Left lung (tissue), 10 donors: Measurements from ENCODE around the gene BCKDK. TPM values are rescaled to one million over a fixed set of nuclear protein-coding genes. Genes with fewer than 3 reads are reported as not detected.

Experiments
- ATAC-seq: fragments of 200-7000 bp; cut with Tn5 transposase; one replicate; pipeline ENCODE4 v1.9.1; 2020; ENCODE audit warnings: moderate library complexity
- DNase-seq, 4 donors: peaks; one replicate each; pipeline ENCODE4 v3.0.0-alpha.2; 2013 to 2020
- H3K27ac ChIP-seq, 2 donors: fragments of 200-600 bp; sonication (generic) in 1 of 2; one replicate each; pipeline versions ENCODE4 v1.5.0 to v1.8.0; 2020 to 2021
- H3K27me3 ChIP-seq, 2 donors: fragments of 200-600 bp; sonication (generic) in 1 of 2; one replicate each; pipeline versions ENCODE4 v1.5.0 to v1.8.0; 2020 to 2021
- H3K36me3 ChIP-seq, 2 donors: fragments of 200-600 bp; sonication (generic) in 1 of 2; one replicate each; pipeline versions ENCODE4 v1.5.0 to v1.8.0; 2020 to 2021
- H3K4me1 ChIP-seq, 2 donors: fragments of 200-600 bp; one replicate each; pipeline ENCODE4 v1.8.0; 2021
- H3K4me3 ChIP-seq, 2 donors: fragments of 200-600 bp; sonication (generic) in 1 of 2; one replicate each; pipeline versions ENCODE4 v1.5.0 to v1.8.0; 2020 to 2021; ENCODE audit warnings: mild to moderate bottlenecking in 1 of 2
- H3K9me3 ChIP-seq, 2 donors: fragments of 200-600 bp; sonication (generic) in 1 of 2; one replicate each; pipeline versions ENCODE4 v1.5.0 to v1.8.0; 2020 to 2021
- intact Hi-C, 2 donors: fragments of 100-400 bp; cut with DNase I; formaldehyde crosslinking; loops; one replicate each; pipeline versions ENCODE4 v1.11.2 to v1.14.2; 2022
- polyA plus RNA-seq, 6 donors: library from polyadenylated mRNA; unstranded; fragments of 120-200 nt; gene quantifications; one replicate each; pipeline ENCODE4 v1.2.1, GENCODE V29; 2013; ENCODE audit not compliant: insufficient read length in 6 of 6
- total RNA-seq, 2 donors: library from RNA; stranded (reverse); fragmentation: NEBNext Ultra II Directional; extraction: Animal tissue kit (Norgen Biotek cat#: 25700); gene quantifications; one replicate each; pipeline ENCODE4 v1.2.1, GENCODE V29; 2021
- TF ChIP-seq, protein P1 (sequence below), 2 donors: fragments of 200-600 bp; sonication (generic) in 1 of 2; IDR thresholded peaks; one replicate each; pipeline versions ENCODE4 v1.5.0 to v1.8.0; 2021; ENCODE audit warnings: antibody characterized with exemption in 2 of 2
- donor health status: DM: no; HTN: yes; CAD: no.
- donor health status: DM: no; HTN: no; CAD: no.

BCKDK gene
- total and polyA plus RNA-seq, 8 donors, result 32.8 to 43.8 (median 38.9) TPM

DNA sequence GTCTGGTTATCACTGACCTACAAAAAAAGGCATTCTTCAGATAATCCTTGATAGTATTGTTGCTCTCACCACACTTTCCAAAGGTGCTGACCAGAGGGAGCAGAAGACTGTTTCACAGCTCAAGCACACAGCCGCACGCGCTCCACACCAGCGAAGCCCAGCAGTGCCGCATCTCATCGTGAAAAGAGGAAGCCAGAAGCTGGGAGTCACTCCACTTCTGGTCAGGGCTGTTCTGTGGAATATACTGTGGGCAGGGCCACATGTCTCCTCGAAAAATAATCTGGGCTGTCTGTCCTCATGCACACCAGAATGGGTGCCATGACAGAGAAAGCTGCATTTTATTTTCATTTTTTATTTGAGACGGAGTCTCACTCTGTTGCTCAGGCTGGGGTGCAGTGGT, 49.0 kb downstream of the BCKDK start:
- peaks cover 0 to 9% of the 10 kb centered on the region in 2 donors for H3K4me1 ChIP-seq
- H3K36me3 ChIP-seq, result no peaks in the 10 kb centered on the region
- ATAC-seq (peak; percentile 81), DNase-seq (peak in 2 of 4 donors; percentile 53 to 84)
- intact Hi-C loops, result loop anchor here in 1 of 2 donors (10.0 kb wide), 1 partner anchor 82 kb away; the partner anchor contains the start of genes ZNF646 and ZNF668
- TF ChIP-seq, protein P1, sequence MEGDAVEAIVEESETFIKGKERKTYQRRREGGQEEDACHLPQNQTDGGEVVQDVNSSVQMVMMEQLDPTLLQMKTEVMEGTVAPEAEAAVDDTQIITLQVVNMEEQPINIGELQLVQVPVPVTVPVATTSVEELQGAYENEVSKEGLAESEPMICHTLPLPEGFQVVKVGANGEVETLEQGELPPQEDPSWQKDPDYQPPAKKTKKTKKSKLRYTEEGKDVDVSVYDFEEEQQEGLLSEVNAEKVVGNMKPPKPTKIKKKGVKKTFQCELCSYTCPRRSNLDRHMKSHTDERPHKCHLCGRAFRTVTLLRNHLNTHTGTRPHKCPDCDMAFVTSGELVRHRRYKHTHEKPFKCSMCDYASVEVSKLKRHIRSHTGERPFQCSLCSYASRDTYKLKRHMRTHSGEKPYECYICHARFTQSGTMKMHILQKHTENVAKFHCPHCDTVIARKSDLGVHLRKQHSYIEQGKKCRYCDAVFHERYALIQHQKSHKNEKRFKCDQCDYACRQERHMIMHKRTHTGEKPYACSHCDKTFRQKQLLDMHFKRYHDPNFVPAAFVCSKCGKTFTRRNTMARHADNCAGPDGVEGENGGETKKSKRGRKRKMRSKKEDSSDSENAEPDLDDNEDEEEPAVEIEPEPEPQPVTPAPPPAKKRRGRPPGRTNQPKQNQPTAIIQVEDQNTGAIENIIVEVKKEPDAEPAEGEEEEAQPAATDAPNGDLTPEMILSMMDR (IDR thresholded peaks at IDR 0.05), result no peak
- no peaks in the 10 kb centered on the region for H3K9me3 ChIP-seq
- H3K4me3 ChIP-seq, result no peak overlapping the region
- no peak overlapping the region for H3K27ac ChIP-seq
- H3K27me3 ChIP-seq, result no peaks in the 10 kb centered on the region

Other genes with a start within 250 kb of the BCKDK start
- 10 to 100 TPM; 25.8 to 29.3 TPM for gene BCL7C, start 214.3 kb upstream of the BCKDK start, total RNA-seq
- gene BCL7C, start 214.3 kb upstream of the BCKDK start, polyA plus RNA-seq, result 10 to 100 TPM; 36.0 to 50.5 (median 46.5) TPM
- 1 to 10 TPM; 4.5 to 7.9 TPM for gene CTF1, start 211.8 kb upstream of the BCKDK start, total RNA-seq
- 10 to 100 TPM in 2 of 6 donors, 1 to 10 TPM in 4; 8.8 to 10.5 (median 9.3) TPM for gene CTF1, start 211.8 kb upstream of the BCKDK start, polyA plus RNA-seq
- 10 to 100 TPM; 11.2 to 18.7 TPM for gene FBXL19, start 184.8 kb upstream of the BCKDK start, total RNA-seq
- gene FBXL19, start 184.8 kb upstream of the BCKDK start, polyA plus RNA-seq, result 10 to 100 TPM; 13.8 to 26.8 (median 20.9) TPM
- 10 to 100 TPM; 20.7 to 23.2 TPM for gene ORAI3, start 159.3 kb upstream of the BCKDK start, total RNA-seq
- 10 to 100 TPM; 16.9 to 20.7 (median 18.6) TPM for gene ORAI3, start 159.3 kb upstream of the BCKDK start, polyA plus RNA-seq
- gene SETD1A, start 150.6 kb upstream of the BCKDK start, total RNA-seq, result 10 to 100 TPM; 12.1 to 16.4 TPM
- gene SETD1A, start 150.6 kb upstream of the BCKDK start, polyA plus RNA-seq, result 10 to 100 TPM; 14.7 to 21.5 (median 15.3) TPM
- gene HSD3B7, start 123.2 kb upstream of the BCKDK start, total RNA-seq, result 10 to 100 TPM; 25.9 to 28.4 TPM
- gene HSD3B7, start 123.2 kb upstream of the BCKDK start, polyA plus RNA-seq, result 1 to 10 TPM; 3.9 to 5.1 (median 4.5) TPM
- under 1 TPM; 0.47 to 0.50 TPM for gene STX1B, start 97.7 kb upstream of the BCKDK start, total RNA-seq
- gene STX1B, start 97.7 kb upstream of the BCKDK start, polyA plus RNA-seq, result under 1 TPM; 0.24 to 0.85 (median 0.60) TPM
- gene STX4, start 74.8 kb upstream of the BCKDK start, total RNA-seq, result 10 to 100 TPM; 65.4 to 84.8 TPM
- 10 to 100 TPM; 37.7 to 47.6 (median 42.0) TPM for gene STX4, start 74.8 kb upstream of the BCKDK start, polyA plus RNA-seq
- gene ZNF668, start 34.1 kb upstream of the BCKDK start, total RNA-seq, result 10 to 100 TPM; 11.8 to 12.2 TPM
- gene ZNF668, start 34.1 kb upstream of the BCKDK start, polyA plus RNA-seq, result 1 to 10 TPM; 3.8 to 5.9 (median 5.4) TPM
- 10 to 100 TPM; 15.1 to 18.1 TPM for gene ZNF646, start 34.0 kb upstream of the BCKDK start, total RNA-seq
- 10 to 100 TPM; 11.3 to 14.6 (median 12.9) TPM for gene ZNF646, start 34.0 kb upstream of the BCKDK start, polyA plus RNA-seq
- gene PRSS53, start 19.4 kb upstream of the BCKDK start, total RNA-seq, result 1 to 10 TPM; 1.9 to 2.9 TPM
- 1 to 10 TPM in 5 of 6 donors, under 1 TPM in 1; 0.96 to 2.9 (median 2.2) TPM for gene PRSS53, start 19.4 kb upstream of the BCKDK start, polyA plus RNA-seq
- 100 to 1,000 TPM in 1 of 2 donors, 10 to 100 TPM in 1; 76.4 to 102 TPM for gene VKORC1, start 13.6 kb upstream of the BCKDK start, total RNA-seq
- 10 to 100 TPM; 62.0 to 66.5 (median 63.6) TPM for gene VKORC1, start 13.6 kb upstream of the BCKDK start, polyA plus RNA-seq
- gene KAT8, start 9.3 kb downstream of the BCKDK start, total RNA-seq, result 10 to 100 TPM; 49.8 to 55.0 TPM
- 10 to 100 TPM; 59.6 to 74.6 (median 63.9) TPM for gene KAT8, start 9.3 kb downstream of the BCKDK start, polyA plus RNA-seq
- gene PRSS8, start 27.3 kb downstream of the BCKDK start, total RNA-seq, result 100 to 1,000 TPM in 1 of 2 donors, 10 to 100 TPM in 1; 61.2 to 129 TPM
- gene PRSS8, start 27.3 kb downstream of the BCKDK start, polyA plus RNA-seq, result 100 to 1,000 TPM in 5 of 6 donors, 10 to 100 TPM in 1; 98.0 to 123 (median 107) TPM
- gene PRSS36, start 41.7 kb downstream of the BCKDK start, total RNA-seq, result 1 to 10 TPM; 4.8 to 5.8 TPM
- 1 to 10 TPM in 5 of 6 donors, under 1 TPM in 1; 0.70 to 3.3 (median 1.9) TPM for gene PRSS36, start 41.7 kb downstream of the BCKDK start, polyA plus RNA-seq
- 100 to 1,000 TPM; 180 to 259 TPM for gene FUS, start 71.8 kb downstream of the BCKDK start, total RNA-seq
- 100 to 1,000 TPM; 663 to 829 (median 794) TPM for gene FUS, start 71.8 kb downstream of the BCKDK start, polyA plus RNA-seq
- gene PYCARD, start 94.4 kb downstream of the BCKDK start, total RNA-seq, result 10 to 100 TPM; 46.4 to 59.8 TPM
- gene PYCARD, start 94.4 kb downstream of the BCKDK start, polyA plus RNA-seq, result 10 to 100 TPM; 13.2 to 21.9 (median 15.5) TPM
- gene TRIM72, start 105.7 kb downstream of the BCKDK start, total RNA-seq, result under 1 TPM; 0.06 to 0.08 TPM
- gene TRIM72, start 105.7 kb downstream of the BCKDK start, polyA plus RNA-seq, result under 1 TPM; 0.14 to 0.24 (median 0.18) TPM
- not detected for gene PYDC1, start 108.7 kb downstream of the BCKDK start, total RNA-seq
- gene PYDC1, start 108.7 kb downstream of the BCKDK start, polyA plus RNA-seq, result not detected
- gene ITGAM, start 151.6 kb downstream of the BCKDK start, total RNA-seq, result 10 to 100 TPM; 44.5 to 91.3 TPM
- gene ITGAM, start 151.6 kb downstream of the BCKDK start, polyA plus RNA-seq, result 1 to 10 TPM; 2.3 to 5.1 (median 3.2) TPM
- 100 to 1,000 TPM in 1 of 2 donors, 10 to 100 TPM in 1; 71.5 to 134 TPM for gene ITGAX, start 246.8 kb downstream of the BCKDK start, total RNA-seq
- gene ITGAX, start 246.8 kb downstream of the BCKDK start, polyA plus RNA-seq, result 1 to 10 TPM in 5 of 6 donors, under 1 TPM in 1; 0.94 to 2.0 (median 1.4) TPM